ENCODE data around the gene CASKIN1. TPM values are rescaled to one million over a fixed set of nuclear protein-coding genes. Genes with fewer than 3 reads are reported as not detected.
A peak's percentile ranks its signal among the peaks of the same experiment; 100 is the strongest.

Gene CASKIN1
- total and polyA plus RNA-seq, 12 donors, result 0.06 to 5.2 (median 1.3) TPM; not detected in 3

- no peak overlapping the region for H3K27ac ChIP-seq
- peaks cover 5 to 11% of the 10 kb centered on the region in 2 donors for H3K4me1 ChIP-seq (replicated peaks in 1 of 2)
- H3K4me3 ChIP-seq, result no peak overlapping the region
- H3K36me3 ChIP-seq (replicated peaks in 1 of 2), result peaks cover 0 to 71% of the 10 kb centered on the region in 2 donors
- no peak for TF ChIP-seq CTCF (IDR thresholded peaks at IDR 0.05)
- TF ChIP-seq POLR2A (IDR thresholded peaks at IDR 0.05), result no peak
- H3K27me3 ChIP-seq, result no peaks in the 10 kb centered on the region
- no peak for DNase-seq
- intact Hi-C loops (cut with DNase I), result no loop called here
- 85 to 89% (median 87%) methylated on average over 20 to 29 of the region's 29 CpGs for WGBS, 4 donors
- no peaks in the 10 kb centered on the region for H3K9me3 ChIP-seq (replicated peaks in 1 of 3)
Observed at GRCh38 chr16:2231016-2231931, 34.9 kb upstream of the CASKIN1 start.

- Histone ChIP-seq H3K27ac (no peak overlapping the region), H3K27me3 (no peaks in the 10 kb centered on the region), H3K4me3 (no peak overlapping the region), H3K9me3 (replicated peaks in 1 of 3) (no peaks in the 10 kb centered on the region), H3K36me3 (replicated peaks in 1 of 2) (peaks cover 0 to 66% of the 10 kb centered on the region in 2 donors), H3K4me1 (replicated peaks in 1 of 2) (peaks cover 6 to 16% of the 10 kb centered on the region in 2 donors)
- 48 to 76% (median 56%) methylated on average over 7 to 13 of the region's 13 CpGs for WGBS, 4 donors
- intact Hi-C loops (cut with DNase I), result no loop called here
- TF ChIP-seq CTCF (IDR thresholded peaks at IDR 0.05) (no peak), POLR2A (IDR thresholded peaks at IDR 0.05) (no peak)
- DNase-seq, result peak in 3 of 7 donors; percentile 48 to 64 (median 53)
Observed at GRCh38 chr16:2230376-2230775, 34.0 kb upstream of the CASKIN1 start.

- intact Hi-C loops (cut with DNase I), result no loop called here
- no peak for TF ChIP-seq CTCF (IDR thresholded peaks at IDR 0.05)
- Histone ChIP-seq H3K9me3 (replicated peaks in 1 of 3) (no peaks in the 10 kb centered on the region), H3K27me3 (no peaks in the 10 kb centered on the region), H3K4me3 (no peak overlapping the region), H3K27ac (no peak overlapping the region), H3K36me3 (replicated peaks in 1 of 2) (peaks cover 0 to 60% of the 10 kb centered on the region in 2 donors), H3K4me1 (replicated peaks in 1 of 2) (peaks cover 8 to 21% of the 10 kb centered on the region in 2 donors)
- no peak for DNase-seq
- 79 to 88% (median 85%) methylated on average over 3 to 23 of the region's 23 CpGs for WGBS, 4 donors
Observed at GRCh38 chr16:2229632-2230250, 33.3 kb upstream of the CASKIN1 start.

- Histone ChIP-seq H3K36me3 (replicated peaks in 1 of 2) (peaks cover 0 to 53% of the 10 kb centered on the region in 2 donors), H3K27ac (no peak overlapping the region), H3K27me3 (no peaks in the 10 kb centered on the region), H3K4me3 (no peak overlapping the region), H3K9me3 (replicated peaks in 1 of 3) (no peaks in the 10 kb centered on the region), H3K4me1 (replicated peaks in 1 of 2) (peaks cover 14 to 28% of the 10 kb centered on the region in 2 donors)
- DNase-seq, result no peak
- TF ChIP-seq CTCF (IDR thresholded peaks at IDR 0.05) (no peak), POLR2A (IDR thresholded peaks at IDR 0.05) (no peak)
- intact Hi-C loops (cut with DNase I), result no loop called here
- 75 to 83% (median 78%) methylated on average over 4 to 12 of the region's 12 CpGs for WGBS, 4 donors
Observed at GRCh38 chr16:2229091-2229490, 32.7 kb upstream of the CASKIN1 start.
